ENCODE data around the gene KDM4B. TPM values are rescaled to one million over a fixed set of nuclear protein-coding genes. Genes with fewer than 3 reads are reported as not detected.

Gene KDM4B
- total and polyA plus RNA-seq, 10 of the 15 experiments (the other 5 are each of a cell fraction or from before 2014, with no cell fraction given), result 0.47 to 49.6 (median 16.2) TPM

- no peaks in the 10 kb centered on the region for H3K9me3 ChIP-seq (replicated peaks; ENCODE audit: control insufficient read depth, insufficient read depth, low read length)
- in situ Hi-C loops (cut with MboI), result no loop called here
- H3K27ac ChIP-seq (ENCODE audit: control insufficient read depth, insufficient read depth), result no peak overlapping the region
- WGBS (ENCODE audit: insufficient coverage, insufficient replicate concordance, low lambda C conversion rate, missing lambda C conversion rate), result 93% methylated on average over 39 of the region's 39 CpGs
- CTCF ChIA-PET, result interaction anchor here (0.6 to 2.0 kb wide), 3 partner anchors 81 to 298 kb away, joined by 3 to 5 read pairs (median 3); no protein-coding TSS in a partner anchor
- intact Hi-C loops (cut with micrococcal nuclease; ENCODE audit: unreplicated experiment), result no loop called here
- FAIRE-seq (no peak), ATAC-seq (no peak), DNase-seq (ENCODE audit: low read depth, low spot score) (no peak)
- no peaks in the 10 kb centered on the region for H3K4me1 ChIP-seq (ENCODE audit: control insufficient read depth, insufficient read depth, low read length)
- BruUV-seq (replicated peaks), result no TSS peak
- POLR2A ChIA-PET, result no interaction called here
- no peak overlapping the region for H2AFZ ChIP-seq (ENCODE audit: control insufficient read depth, low read depth, low read length)
- H3K4me3 ChIP-seq, result no peak overlapping the region
- H3K27me3 ChIP-seq (replicated peaks in 1 of 2; ENCODE audit: control insufficient read depth in 2 of 2, insufficient read depth in 2 of 2, low read length in 1 of 2), result no peaks in the 10 kb centered on the region
- no peaks in the 10 kb centered on the region for H3K79me2 ChIP-seq (ENCODE audit: control insufficient read depth, insufficient read depth, low read length)
- no peak overlapping the region for H3K9ac ChIP-seq (ENCODE audit: control insufficient read depth, insufficient read depth, low read length)
- TF ChIP-seq ZNF207 (IDR thresholded peaks at IDR 0.05; ENCODE audit: borderline replicate concordance) (no peak), RFX5 (IDR thresholded peaks at IDR 0.05; ENCODE audit: low read depth, low read length) (no peak), SUZ12 (IDR thresholded peaks at IDR 0.05; ENCODE audit: unreplicated experiment) (no peak), IRF3 (IDR thresholded peaks at IDR 0.05) (no peak), CEBPB (IDR thresholded peaks at IDR 0.05; ENCODE audit: borderline replicate concordance in 1 of 2, low read depth in 2 of 2, low read length in 2 of 2) (no peak), NR2C1 (IDR thresholded peaks at IDR 0.05) (no peak), ASH2L (IDR thresholded peaks at IDR 0.05; ENCODE audit: borderline replicate concordance, low read depth) (no peak), SPI1 (IDR thresholded peaks at IDR 0.05; ENCODE audit: borderline replicate concordance, insufficient read depth, low read depth, low read length) (no peak), EGR1 (IDR thresholded peaks at IDR 0.05; ENCODE audit: borderline replicate concordance in 1 of 2, low read depth in 2 of 2, low read length in 2 of 2) (no peak)
- SMC1A ChIA-PET (ENCODE audit: uncharacterized antibody, unreplicated experiment), result no interaction called here
- peaks cover 5 to 12% of the 10 kb centered on the region in 2 experiments; a peak in 3 of 4 replicates for H3K36me3 ChIP-seq (ENCODE audit: control insufficient read depth in 2 of 2, insufficient read depth in 2 of 2, low read length in 1 of 2)
- RAD21 ChIA-PET (ENCODE audit: unreplicated experiment), result no interaction called here
- no peaks in the 10 kb centered on the region for H4K20me1 ChIP-seq (ENCODE audit: control insufficient read depth, insufficient read depth)
- H3K4me2 ChIP-seq (ENCODE audit: control insufficient read depth, insufficient read depth), result no peak overlapping the region
Measured at GRCh38 chr19:5047251-5047935, 78.5 kb downstream of the KDM4B start.

All from GM12878 (cell line).